Measurements from ENCODE around the gene FAF1.

- TF ChIP-seq CEBPB (IDR thresholded peaks at IDR 0.05; ENCODE audit: low read depth), result no peak
- no peak for TF ChIP-seq POLR2A (IDR thresholded peaks at IDR 0.05; ENCODE audit: borderline replicate concordance, extremely low read depth, insufficient read depth, insufficient read length)
- no peak for TF ChIP-seq CTCF (IDR thresholded peaks at IDR 0.05 in 2 of 3, conservative IDR thresholded peaks at IDR 0.05 in 1 of 3; ENCODE audit: borderline replicate concordance in 1 of 3, insufficient read depth in 1 of 3, low read depth in 2 of 3, low read length in 2 of 3)
- no peak for TF ChIP-seq ATF3 (IDR thresholded peaks at IDR 0.05)
- no peak for TF ChIP-seq MAX (IDR thresholded peaks at IDR 0.05)
- TF ChIP-seq POLR2AphosphoS5 (IDR thresholded peaks at IDR 0.05; ENCODE audit: low read depth, low read length), result no peak
- no peak for TF ChIP-seq EZH2 (IDR thresholded peaks at IDR 0.05)
- no peak for TF ChIP-seq SIN3A (IDR thresholded peaks at IDR 0.05; ENCODE audit: low read depth)
- no peak for TF ChIP-seq YY1 (IDR thresholded peaks at IDR 0.05; ENCODE audit: extremely low read depth, insufficient replicate concordance, low read depth, low read length)
These were observed 179.3 kb downstream of the FAF1 start for GRCh38 chr1:50780797-50781196.
